Tibial artery (tissue), 4 donors: ENCODE measurements around the gene TBC1D10A.

Experiments used
- DNase-seq, 2 donors: peaks; one replicate each; pipeline ENCODE4 v3.0.0-alpha.2; 2019
- H3K27ac ChIP-seq, 2 donors: fragments of 200-600 bp; sonication (generic) in 1 of 2; 1 replicate in 1 of 2; 2 replicates in 1 of 2; pipeline ENCODE4 v1.5.1; 2018 to 2019; ENCODE audit warnings: mild to moderate bottlenecking in 1 of 2
- H3K27me3 ChIP-seq, 2 donors: fragments of 200-600 bp; sonication (generic) in 1 of 2; one replicate each; pipeline versions ENCODE4 v1.5.1 to v1.6.0; 2016 to 2019
- H3K36me3 ChIP-seq, 3 donors: fragments of 200-600 bp; sonication (generic) in 2 of 3; one replicate each; pipeline ENCODE4 v1.5.1; 2016 to 2019; ENCODE audit warnings: mild to moderate bottlenecking in 2 of 3
- H3K4me1 ChIP-seq, 4 donors: fragments of 200-600 bp; sonication (generic) in 2 of 4; 1 replicate in 3 of 4; 2 replicates in 1 of 4; pipeline ENCODE4 v1.5.1; 2016 to 2019
- H3K4me3 ChIP-seq, 2 donors: fragments of 200-600 bp; sonication (generic) in 1 of 2; 1 replicate in 1 of 2; 2 replicates in 1 of 2; pipeline ENCODE4 v1.5.1; 2018 to 2019; ENCODE audit warnings: mild to moderate bottlenecking in 2 of 2
- H3K9me3 ChIP-seq, 3 donors: fragments of 200-600 bp; sonication (generic) in 1 of 3; one replicate each; pipeline ENCODE4 v1.5.1; 2016 to 2019
- intact Hi-C: fragments of 100-400 bp; cut with DNase I; formaldehyde crosslinking; loops from one replicate; pipeline ENCODE4 v1.15.0; 2023; ENCODE audit warnings: low total_unique reads
- TF ChIP-seq, protein P1 (sequence below), 2 experiments: fragments of 200-600 bp in 1 of 2; fragments of 450-650 bp in 1 of 2; IDR thresholded peaks; one replicate each; pipeline ENCODE4 v1.5.1; 2017 to 2019; ENCODE audit warnings: antibody characterized with exemption in 2 of 2, mild to moderate bottlenecking in 1 of 2, moderate library complexity in 1 of 2

TBC1D10A gene

GRCh38 chr22:30326706-30327362 lies at the start of gene TBC1D10A:
Gene TBC1D10A (minus strand): TSS chr22:30326941. CDS start chr22:30326881, 60 bp downstream.
- peak within 1 kb of the TSS; percentile 84 to 92 for H3K27ac ChIP-seq
- TF ChIP-seq, protein P1, sequence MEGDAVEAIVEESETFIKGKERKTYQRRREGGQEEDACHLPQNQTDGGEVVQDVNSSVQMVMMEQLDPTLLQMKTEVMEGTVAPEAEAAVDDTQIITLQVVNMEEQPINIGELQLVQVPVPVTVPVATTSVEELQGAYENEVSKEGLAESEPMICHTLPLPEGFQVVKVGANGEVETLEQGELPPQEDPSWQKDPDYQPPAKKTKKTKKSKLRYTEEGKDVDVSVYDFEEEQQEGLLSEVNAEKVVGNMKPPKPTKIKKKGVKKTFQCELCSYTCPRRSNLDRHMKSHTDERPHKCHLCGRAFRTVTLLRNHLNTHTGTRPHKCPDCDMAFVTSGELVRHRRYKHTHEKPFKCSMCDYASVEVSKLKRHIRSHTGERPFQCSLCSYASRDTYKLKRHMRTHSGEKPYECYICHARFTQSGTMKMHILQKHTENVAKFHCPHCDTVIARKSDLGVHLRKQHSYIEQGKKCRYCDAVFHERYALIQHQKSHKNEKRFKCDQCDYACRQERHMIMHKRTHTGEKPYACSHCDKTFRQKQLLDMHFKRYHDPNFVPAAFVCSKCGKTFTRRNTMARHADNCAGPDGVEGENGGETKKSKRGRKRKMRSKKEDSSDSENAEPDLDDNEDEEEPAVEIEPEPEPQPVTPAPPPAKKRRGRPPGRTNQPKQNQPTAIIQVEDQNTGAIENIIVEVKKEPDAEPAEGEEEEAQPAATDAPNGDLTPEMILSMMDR (IDR thresholded peaks at IDR 0.05): no peak
- intact Hi-C loops: loop anchor here (2.0 kb wide), 1 partner anchor 38 kb away; the partner anchor contains the start of gene CASTOR1

GRCh38 chr22:30375312-30375849 lies 48.6 kb upstream of the TBC1D10A start:
- TF ChIP-seq, protein P1 (IDR thresholded peaks at IDR 0.05): no peak
- Histone ChIP-seq H3K9me3 (no peaks in the 10 kb centered on the region), H3K27me3 (no peaks in the 10 kb centered on the region), H3K36me3 (peaks cover 0 to 43% (median 21%) of the 10 kb centered on the region in 3 donors), H3K4me3 (no peak overlapping the region), H3K4me1 (no peaks in the 10 kb centered on the region), H3K27ac (no peak overlapping the region)
- intact Hi-C loops: no loop called here
- DNase-seq: no peak

More at GRCh38 chr22:30326706-30327362, at the start of gene TBC1D10A:
- peaks cover 0 to 49% (median 41%) of the 10 kb centered on the region in 4 donors for H3K4me1 ChIP-seq
- H3K9me3 ChIP-seq: no peaks in the 10 kb centered on the region
- H3K4me3 ChIP-seq: peak within 1 kb of the TSS; percentile 72 to 99
- DNase-seq: peak; percentile 87 to 94
- H3K36me3 ChIP-seq: peaks cover 0 to 15% (median 14%) of the 10 kb centered on the region in 3 donors
- H3K27me3 ChIP-seq: no peaks in the 10 kb centered on the region

GRCh38 chr22:30373331-30374325 lies 46.9 kb upstream of the TBC1D10A start:
- H3K9me3 ChIP-seq: no peaks in the 10 kb centered on the region
- intact Hi-C loops: no loop called here
- peaks cover 0 to 26% (median 6%) of the 10 kb centered on the region in 3 donors for H3K36me3 ChIP-seq
- no peak for DNase-seq
- no peak overlapping the region for H3K27ac ChIP-seq
- H3K27me3 ChIP-seq: no peaks in the 10 kb centered on the region
- no peak overlapping the region for H3K4me3 ChIP-seq
- TF ChIP-seq, protein P1 (IDR thresholded peaks at IDR 0.05): no peak
- no peaks in the 10 kb centered on the region for H3K4me1 ChIP-seq

- no peaks in the 10 kb centered on the region for H3K4me1 ChIP-seq
- no peaks in the 10 kb centered on the region for H3K9me3 ChIP-seq
- peaks cover 0 to 22% (median 6%) of the 10 kb centered on the region in 3 donors for H3K36me3 ChIP-seq
- intact Hi-C loops: no loop called here
- H3K27ac ChIP-seq: no peak overlapping the region
- no peaks in the 10 kb centered on the region for H3K27me3 ChIP-seq
- no peak for DNase-seq
- no peak overlapping the region for H3K4me3 ChIP-seq
- TF ChIP-seq, protein P1 (IDR thresholded peaks at IDR 0.05): no peak
Observed at GRCh38 chr22:30372915-30373314, 46.2 kb upstream of the TBC1D10A start.

DNA sequence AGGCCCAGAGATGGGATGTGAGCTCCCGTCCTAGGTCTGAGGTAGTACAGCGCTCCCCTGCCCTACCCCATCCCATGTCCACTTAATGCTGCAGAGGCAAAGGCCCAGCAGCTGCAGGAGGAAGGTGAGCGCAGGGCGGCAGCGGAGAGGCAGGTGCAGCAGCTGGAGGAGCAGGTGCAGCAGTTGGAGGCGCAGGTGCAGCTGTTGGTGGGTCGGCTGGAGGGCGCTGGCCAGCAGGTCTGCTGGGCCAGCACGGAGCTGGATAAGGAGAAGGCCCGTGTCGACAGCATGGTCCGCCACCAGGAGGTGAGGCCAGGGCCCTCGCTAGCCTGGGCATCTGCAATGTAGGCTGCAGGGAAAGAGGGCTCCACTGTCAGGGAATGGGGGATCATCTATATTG lies 45.2 kb upstream of the TBC1D10A start:
- H3K27ac ChIP-seq: no peak overlapping the region
- H3K4me3 ChIP-seq: no peak overlapping the region
- no peaks in the 10 kb centered on the region for H3K27me3 ChIP-seq
- peaks cover 0 to 13% (median 0%) of the 10 kb centered on the region in 3 donors for H3K36me3 ChIP-seq
- H3K9me3 ChIP-seq: no peaks in the 10 kb centered on the region
- intact Hi-C loops: no loop called here
- DNase-seq: no peak
- H3K4me1 ChIP-seq: no peaks in the 10 kb centered on the region
- TF ChIP-seq, protein P1 (IDR thresholded peaks at IDR 0.05): no peak
